GM12878 (cell line): ENCODE measurements around the gene ALAD. TPM values are rescaled to one million over a fixed set of nuclear protein-coding genes. Genes with fewer than 3 reads are reported as not detected.

Source experiments
- CREM ChIP-seq: IDR thresholded peaks from 2 replicates; pipeline ENCODE4 v1.6.1; 2014; ENCODE audit warnings: antibody characterized with exemption, low read depth
- EP300 ChIP-seq, 2 experiments: fragments of 150-350 bp in 1 of 2; IDR thresholded peaks; 2 replicates each; pipeline ENCODE4 v1.6.1; 2011 to 2012; ENCODE audit warnings: low read depth in 2 of 2, low read length in 2 of 2, borderline replicate concordance in 1 of 2, improper control_type of control experiment in 1 of 2, inconsistent platforms in 1 of 2; ENCODE audit not compliant: control insufficient read depth in 1 of 2
- ESRRA ChIP-seq: IDR thresholded peaks from 2 replicates; pipeline ENCODE4 v1.6.1; 2012; ENCODE audit warnings: mild to moderate bottlenecking, low read length, improper control_type of control experiment
- GABPA ChIP-seq: IDR thresholded peaks from 2 replicates; pipeline ENCODE4 v1.6.1; 2014; ENCODE audit warnings: antibody characterized with exemption, low read depth, mild to moderate bottlenecking, inconsistent platforms
- MEF2B ChIP-seq: fragments of 450-650 bp; IDR thresholded peaks from 2 replicates; pipeline ENCODE4 v1.6.1; 2018; ENCODE audit warnings: mild to moderate bottlenecking, moderate library complexity; ENCODE audit not compliant: partially characterized antibody, poor library complexity, severe bottlenecking
- MTA3 ChIP-seq: IDR thresholded peaks from 2 replicates; pipeline ENCODE4 v1.6.1; 2012; ENCODE audit warnings: low read length, inconsistent platforms, borderline replicate concordance
- RBBP5 ChIP-seq: fragments of 200-600 bp; sonication (generic); conservative IDR thresholded peaks from 2 replicates; pipeline ENCODE4 v1.6.1; 2016
- SMAD1 ChIP-seq: fragments of 450-650 bp; IDR thresholded peaks from 2 replicates; pipeline ENCODE4 v1.6.1; 2018; ENCODE audit warnings: mild to moderate bottlenecking, low read depth; ENCODE audit not compliant: partially characterized antibody
- SMAD5 ChIP-seq: IDR thresholded peaks from 2 replicates; pipeline ENCODE4 v1.6.1; 2016; ENCODE audit warnings: antibody characterized with exemption, low read depth
- SREBF1 ChIP-seq: IDR thresholded peaks from 2 replicates; pipeline ENCODE4 v1.6.1; 2012; ENCODE audit warnings: mild to moderate bottlenecking, low read length
- ZNF24 ChIP-seq: fragments of 450-650 bp; IDR thresholded peaks from 2 replicates; pipeline ENCODE4 v1.6.1; 2017; ENCODE audit warnings: antibody characterized with exemption, mild to moderate bottlenecking
- polyA plus RNA-seq, 11 experiments: library from polyadenylated mRNA; depleted of rRNA in 4 of 11; unstranded in 6 of 11; stranded (reverse) in 5 of 11; fragments of >200 nt; fragmentation: Nextera tagmentation in 4 of 11; fragmentation: Illumina TruSeq in 1 of 11; extraction: Ambion mirVana in 4 of 11; extraction: Trizol in 1 of 11; gene quantifications; 1 replicate in 1 of 11; 2 replicates in 10 of 11; pipeline versions ENCODE4 v1.2.1 to v1.2.3, GENCODE V29; 2011 to 2016; ENCODE audit warnings: inconsistent platforms in 2 of 11, missing spikeins in 2 of 11, low read depth in 1 of 11
- total RNA-seq, 4 experiments: library from RNA; depleted of rRNA in 3 of 4; stranded (reverse); fragments of >200 nt in 3 of 4; fragmentation: Illumina TruSeq in 1 of 4; extraction: Trizol in 1 of 4; gene quantifications; 2 replicates each; pipeline versions ENCODE4 v1.2.1 to v1.2.3, GENCODE V29; 2013 to 2021
- TF ChIP-seq, protein P1 (sequence below): IDR thresholded peaks from 2 replicates; pipeline ENCODE4 v1.6.1; 2012; ENCODE audit warnings: improper control_type of control experiment, low read depth, low read length; ENCODE audit not compliant: insufficient replicate concordance
- TF ChIP-seq, protein P2 (sequence below): fragments of 450-650 bp; IDR thresholded peaks from 2 replicates; pipeline ENCODE4 v1.6.1; 2016; ENCODE audit warnings: mild to moderate bottlenecking, moderate library complexity, borderline replicate concordance
- TF ChIP-seq, protein P3 (sequence below): fragments of 450-650 bp; formaldehyde crosslinking; IDR thresholded peaks from 2 replicates; pipeline ENCODE4 v1.4.0; 2020; ENCODE audit warnings: mild to moderate bottlenecking, moderate library complexity
- TF ChIP-seq, protein P4 (sequence below): IDR thresholded peaks from 2 replicates; pipeline ENCODE4 v1.6.1; 2012; ENCODE audit warnings: low read depth, low read length, improper control_type of control experiment

The ALAD gene
- total and polyA plus RNA-seq, 10 of the 15 experiments (the other 5 are each of a cell fraction or from before 2014, with no cell fraction given), result 2.4 to 21.6 (median 12.9) TPM

DNA sequence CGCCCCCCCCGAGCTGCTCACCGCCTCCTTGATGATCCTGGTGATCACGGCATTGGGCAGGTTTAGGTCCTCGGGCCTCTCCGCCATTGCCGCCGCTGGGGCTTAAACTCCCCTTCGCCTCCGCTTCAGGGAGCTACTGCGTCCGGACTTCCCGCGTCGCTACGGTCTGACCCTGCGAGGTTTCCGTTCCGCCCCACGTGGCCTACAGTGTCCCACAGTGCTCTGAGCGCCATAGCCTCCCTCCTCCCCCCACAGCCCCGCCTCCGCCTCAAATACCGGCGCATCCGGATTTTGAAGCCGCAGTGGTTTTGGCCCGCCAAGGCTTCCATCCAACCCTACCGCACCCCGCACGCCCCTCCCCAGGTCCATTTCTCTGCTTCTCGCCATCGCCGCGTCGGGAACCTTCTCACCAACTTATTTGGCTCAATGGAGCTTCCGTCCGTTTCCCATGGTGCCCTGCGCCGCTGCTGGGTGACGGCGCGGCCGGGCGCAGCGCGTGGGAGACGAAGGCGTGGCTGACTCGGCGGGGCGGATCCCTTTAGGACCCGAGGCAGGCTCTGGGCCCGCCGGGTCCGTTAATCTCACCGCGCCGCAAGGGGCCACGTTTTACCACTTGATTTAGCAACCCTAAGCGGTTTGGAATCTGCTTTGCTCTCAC, 9.3 kb upstream of the ALAD start, which contains the start of the genes C9orf43 and POLE3 (continued):
- TF ChIP-seq, protein P1, sequence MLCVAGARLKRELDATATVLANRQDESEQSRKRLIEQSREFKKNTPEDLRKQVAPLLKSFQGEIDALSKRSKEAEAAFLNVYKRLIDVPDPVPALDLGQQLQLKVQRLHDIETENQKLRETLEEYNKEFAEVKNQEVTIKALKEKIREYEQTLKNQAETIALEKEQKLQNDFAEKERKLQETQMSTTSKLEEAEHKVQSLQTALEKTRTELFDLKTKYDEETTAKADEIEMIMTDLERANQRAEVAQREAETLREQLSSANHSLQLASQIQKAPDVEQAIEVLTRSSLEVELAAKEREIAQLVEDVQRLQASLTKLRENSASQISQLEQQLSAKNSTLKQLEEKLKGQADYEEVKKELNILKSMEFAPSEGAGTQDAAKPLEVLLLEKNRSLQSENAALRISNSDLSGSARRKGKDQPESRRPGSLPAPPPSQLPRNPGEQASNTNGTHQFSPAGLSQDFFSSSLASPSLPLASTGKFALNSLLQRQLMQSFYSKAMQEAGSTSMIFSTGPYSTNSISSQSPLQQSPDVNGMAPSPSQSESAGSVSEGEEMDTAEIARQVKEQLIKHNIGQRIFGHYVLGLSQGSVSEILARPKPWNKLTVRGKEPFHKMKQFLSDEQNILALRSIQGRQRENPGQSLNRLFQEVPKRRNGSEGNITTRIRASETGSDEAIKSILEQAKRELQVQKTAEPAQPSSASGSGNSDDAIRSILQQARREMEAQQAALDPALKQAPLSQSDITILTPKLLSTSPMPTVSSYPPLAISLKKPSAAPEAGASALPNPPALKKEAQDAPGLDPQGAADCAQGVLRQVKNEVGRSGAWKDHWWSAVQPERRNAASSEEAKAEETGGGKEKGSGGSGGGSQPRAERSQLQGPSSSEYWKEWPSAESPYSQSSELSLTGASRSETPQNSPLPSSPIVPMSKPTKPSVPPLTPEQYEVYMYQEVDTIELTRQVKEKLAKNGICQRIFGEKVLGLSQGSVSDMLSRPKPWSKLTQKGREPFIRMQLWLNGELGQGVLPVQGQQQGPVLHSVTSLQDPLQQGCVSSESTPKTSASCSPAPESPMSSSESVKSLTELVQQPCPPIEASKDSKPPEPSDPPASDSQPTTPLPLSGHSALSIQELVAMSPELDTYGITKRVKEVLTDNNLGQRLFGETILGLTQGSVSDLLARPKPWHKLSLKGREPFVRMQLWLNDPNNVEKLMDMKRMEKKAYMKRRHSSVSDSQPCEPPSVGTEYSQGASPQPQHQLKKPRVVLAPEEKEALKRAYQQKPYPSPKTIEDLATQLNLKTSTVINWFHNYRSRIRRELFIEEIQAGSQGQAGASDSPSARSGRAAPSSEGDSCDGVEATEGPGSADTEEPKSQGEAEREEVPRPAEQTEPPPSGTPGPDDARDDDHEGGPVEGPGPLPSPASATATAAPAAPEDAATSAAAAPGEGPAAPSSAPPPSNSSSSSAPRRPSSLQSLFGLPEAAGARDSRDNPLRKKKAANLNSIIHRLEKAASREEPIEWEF, result no peak
- TF ChIP-seq MTA3, result no peak; the same call in 1 of the 2 replicates
- TF ChIP-seq ESRRA, result peak; percentile 12; the same call in 1 of the 2 replicates
- TF ChIP-seq, protein P2, sequence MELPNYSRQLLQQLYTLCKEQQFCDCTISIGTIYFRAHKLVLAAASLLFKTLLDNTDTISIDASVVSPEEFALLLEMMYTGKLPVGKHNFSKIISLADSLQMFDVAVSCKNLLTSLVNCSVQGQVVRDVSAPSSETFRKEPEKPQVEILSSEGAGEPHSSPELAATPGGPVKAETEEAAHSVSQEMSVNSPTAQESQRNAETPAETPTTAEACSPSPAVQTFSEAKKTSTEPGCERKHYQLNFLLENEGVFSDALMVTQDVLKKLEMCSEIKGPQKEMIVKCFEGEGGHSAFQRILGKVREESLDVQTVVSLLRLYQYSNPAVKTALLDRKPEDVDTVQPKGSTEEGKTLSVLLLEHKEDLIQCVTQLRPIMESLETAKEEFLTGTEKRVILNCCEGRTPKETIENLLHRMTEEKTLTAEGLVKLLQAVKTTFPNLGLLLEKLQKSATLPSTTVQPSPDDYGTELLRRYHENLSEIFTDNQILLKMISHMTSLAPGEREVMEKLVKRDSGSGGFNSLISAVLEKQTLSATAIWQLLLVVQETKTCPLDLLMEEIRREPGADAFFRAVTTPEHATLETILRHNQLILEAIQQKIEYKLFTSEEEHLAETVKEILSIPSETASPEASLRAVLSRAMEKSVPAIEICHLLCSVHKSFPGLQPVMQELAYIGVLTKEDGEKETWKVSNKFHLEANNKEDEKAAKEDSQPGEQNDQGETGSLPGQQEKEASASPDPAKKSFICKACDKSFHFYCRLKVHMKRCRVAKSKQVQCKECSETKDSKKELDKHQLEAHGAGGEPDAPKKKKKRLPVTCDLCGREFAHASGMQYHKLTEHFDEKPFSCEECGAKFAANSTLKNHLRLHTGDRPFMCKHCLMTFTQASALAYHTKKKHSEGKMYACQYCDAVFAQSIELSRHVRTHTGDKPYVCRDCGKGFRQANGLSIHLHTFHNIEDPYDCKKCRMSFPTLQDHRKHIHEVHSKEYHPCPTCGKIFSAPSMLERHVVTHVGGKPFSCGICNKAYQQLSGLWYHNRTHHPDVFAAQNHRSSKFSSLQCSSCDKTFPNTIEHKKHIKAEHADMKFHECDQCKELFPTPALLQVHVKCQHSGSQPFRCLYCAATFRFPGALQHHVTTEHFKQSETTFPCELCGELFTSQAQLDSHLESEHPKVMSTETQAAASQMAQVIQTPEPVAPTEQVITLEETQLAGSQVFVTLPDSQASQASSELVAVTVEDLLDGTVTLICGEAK, result peak; percentile 52; the same call in 1 of the 2 replicates
- 0 out of 2 replicates have a peak, but pooled peaks have one; percentile 43 for TF ChIP-seq GABPA
- peak; percentile 51 for TF ChIP-seq SMAD1
- TF ChIP-seq, protein P3, sequence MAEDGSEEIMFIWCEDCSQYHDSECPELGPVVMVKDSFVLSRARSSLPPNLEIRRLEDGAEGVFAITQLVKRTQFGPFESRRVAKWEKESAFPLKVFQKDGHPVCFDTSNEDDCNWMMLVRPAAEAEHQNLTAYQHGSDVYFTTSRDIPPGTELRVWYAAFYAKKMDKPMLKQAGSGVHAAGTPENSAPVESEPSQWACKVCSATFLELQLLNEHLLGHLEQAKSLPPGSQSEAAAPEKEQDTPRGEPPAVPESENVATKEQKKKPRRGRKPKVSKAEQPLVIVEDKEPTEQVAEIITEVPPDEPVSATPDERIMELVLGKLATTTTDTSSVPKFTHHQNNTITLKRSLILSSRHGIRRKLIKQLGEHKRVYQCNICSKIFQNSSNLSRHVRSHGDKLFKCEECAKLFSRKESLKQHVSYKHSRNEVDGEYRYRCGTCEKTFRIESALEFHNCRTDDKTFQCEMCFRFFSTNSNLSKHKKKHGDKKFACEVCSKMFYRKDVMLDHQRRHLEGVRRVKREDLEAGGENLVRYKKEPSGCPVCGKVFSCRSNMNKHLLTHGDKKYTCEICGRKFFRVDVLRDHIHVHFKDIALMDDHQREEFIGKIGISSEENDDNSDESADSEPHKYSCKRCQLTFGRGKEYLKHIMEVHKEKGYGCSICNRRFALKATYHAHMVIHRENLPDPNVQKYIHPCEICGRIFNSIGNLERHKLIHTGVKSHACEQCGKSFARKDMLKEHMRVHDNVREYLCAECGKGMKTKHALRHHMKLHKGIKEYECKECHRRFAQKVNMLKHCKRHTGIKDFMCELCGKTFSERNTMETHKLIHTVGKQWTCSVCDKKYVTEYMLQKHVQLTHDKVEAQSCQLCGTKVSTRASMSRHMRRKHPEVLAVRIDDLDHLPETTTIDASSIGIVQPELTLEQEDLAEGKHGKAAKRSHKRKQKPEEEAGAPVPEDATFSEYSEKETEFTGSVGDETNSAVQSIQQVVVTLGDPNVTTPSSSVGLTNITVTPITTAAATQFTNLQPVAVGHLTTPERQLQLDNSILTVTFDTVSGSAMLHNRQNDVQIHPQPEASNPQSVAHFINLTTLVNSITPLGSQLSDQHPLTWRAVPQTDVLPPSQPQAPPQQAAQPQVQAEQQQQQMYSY, result no peak
- TF ChIP-seq, protein P4, sequence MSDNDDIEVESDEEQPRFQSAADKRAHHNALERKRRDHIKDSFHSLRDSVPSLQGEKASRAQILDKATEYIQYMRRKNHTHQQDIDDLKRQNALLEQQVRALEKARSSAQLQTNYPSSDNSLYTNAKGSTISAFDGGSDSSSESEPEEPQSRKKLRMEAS, result peak; percentile 90
- TF ChIP-seq MEF2B, result peak; percentile 71
- TF ChIP-seq SREBF1, result no peak
- TF ChIP-seq CREM, result peak; percentile 77; the same call in 1 of the 2 replicates
- TF ChIP-seq RBBP5, result peak; percentile 92
- TF ChIP-seq EP300 (IDR thresholded peaks at IDR 0.05; ENCODE audit: borderline replicate concordance in 1 of 2, control insufficient read depth in 1 of 2, low read depth in 2 of 2, low read length in 2 of 2), result 0 out of 4 replicates have a peak, but pooled peaks of 1 of the 2 experiments have one; percentile 15
- TF ChIP-seq ZNF24, result peak; percentile 9; the same call in 1 of the 2 replicates
- peak; percentile 51 for TF ChIP-seq SMAD5
